ENCODE measurements around the gene SP9. TPM values are rescaled to one million over a fixed set of nuclear protein-coding genes. Genes with fewer than 3 reads are reported as not detected.
"Not testable (repeated sequence)": the region's sequence is repeated elsewhere in the genome, so short reads cannot be mapped to it uniquely, and the experiment has no call there.

SP9 gene
- total and polyA plus RNA-seq, 12 donors = not detected

DNA sequence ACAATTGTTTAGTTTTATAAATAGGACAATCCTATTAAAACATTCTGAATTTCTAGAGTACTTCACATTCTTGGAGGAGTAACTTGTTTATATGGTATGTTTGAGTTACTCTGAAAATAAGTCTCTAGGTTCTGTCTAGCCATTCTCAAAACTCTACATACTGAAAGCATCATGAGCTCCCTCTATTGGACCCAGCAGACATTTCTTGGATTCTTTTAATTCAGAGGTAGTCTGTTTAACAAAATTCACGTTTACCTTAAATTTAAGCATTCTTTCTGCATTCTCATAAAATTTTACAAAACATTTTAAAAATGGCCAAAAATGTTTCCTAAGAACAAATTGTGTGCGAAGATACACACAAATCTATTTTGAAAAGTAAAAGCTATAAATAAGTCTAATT lies 15.3 kb downstream of the SP9 start:
- no peaks in the 10 kb centered on the region for H3K4me1 ChIP-seq (replicated peaks in 1 of 2)
- peak in 2 of 6 experiments; percentile 10 to 20 for TF ChIP-seq CTCF (IDR thresholded peaks at IDR 0.05)
- no peak for TF ChIP-seq POLR2A (IDR thresholded peaks at IDR 0.05)
- WGBS, 4 donors = 86 to 93% (median 88%) methylated on average over 2 of the region's 2 CpGs
- intact Hi-C loops (cut with DNase I) = no loop called here
- H3K4me3 ChIP-seq = no peak overlapping the region
- H3K27me3 ChIP-seq = peaks cover under 1% of the 10 kb centered on the region
- DNase-seq = no peak
- no peaks in the 10 kb centered on the region for H3K9me3 ChIP-seq (replicated peaks in 1 of 3)
- peaks cover 0 to 12% of the 10 kb centered on the region in 2 donors for H3K36me3 ChIP-seq (replicated peaks in 1 of 2)
- H3K27ac ChIP-seq = no peak overlapping the region

- no peak for TF ChIP-seq POLR2A (IDR thresholded peaks at IDR 0.05)
- no peak for TF ChIP-seq CTCF (IDR thresholded peaks at IDR 0.05)
- Histone ChIP-seq H3K36me3 (replicated peaks in 1 of 2) (peaks cover 0 to 12% of the 10 kb centered on the region in 2 donors), H3K27ac (no peak overlapping the region), H3K4me1 (replicated peaks in 1 of 2) (no peaks in the 10 kb centered on the region), H3K4me3 (no peak overlapping the region), H3K9me3 (replicated peaks in 1 of 3) (no peaks in the 10 kb centered on the region), H3K27me3 (no peaks in the 10 kb centered on the region)
- no peak for DNase-seq
- 85 to 91% (median 89%) methylated on average over 2 of the region's 2 CpGs for WGBS, 4 donors
- intact Hi-C loops (cut with DNase I) = no loop called here
Measured at GRCh38 chr2:174350593-174351181, 15.9 kb downstream of the SP9 start.

GRCh38 chr2:174353004-174353403 lies 18.2 kb downstream of the SP9 start:
- intact Hi-C loops (cut with DNase I) = no loop called here
- H3K36me3 ChIP-seq (replicated peaks in 1 of 2) = peaks cover 0 to 12% of the 10 kb centered on the region in 2 donors
- H3K27ac ChIP-seq = no peak overlapping the region
- DNase-seq = no peak
- no peaks in the 10 kb centered on the region for H3K27me3 ChIP-seq
- H3K4me3 ChIP-seq = no peak overlapping the region
- TF ChIP-seq CTCF (IDR thresholded peaks at IDR 0.05) (no peak), POLR2A (IDR thresholded peaks at IDR 0.05) (no peak)
- no peaks in the 10 kb centered on the region for H3K9me3 ChIP-seq (replicated peaks in 1 of 3)
- 95 to 100% (median 99%) methylated on average over 1 of the region's 1 CpG for WGBS, 4 donors
- H3K4me1 ChIP-seq (replicated peaks in 1 of 2) = no peaks in the 10 kb centered on the region

DNA sequence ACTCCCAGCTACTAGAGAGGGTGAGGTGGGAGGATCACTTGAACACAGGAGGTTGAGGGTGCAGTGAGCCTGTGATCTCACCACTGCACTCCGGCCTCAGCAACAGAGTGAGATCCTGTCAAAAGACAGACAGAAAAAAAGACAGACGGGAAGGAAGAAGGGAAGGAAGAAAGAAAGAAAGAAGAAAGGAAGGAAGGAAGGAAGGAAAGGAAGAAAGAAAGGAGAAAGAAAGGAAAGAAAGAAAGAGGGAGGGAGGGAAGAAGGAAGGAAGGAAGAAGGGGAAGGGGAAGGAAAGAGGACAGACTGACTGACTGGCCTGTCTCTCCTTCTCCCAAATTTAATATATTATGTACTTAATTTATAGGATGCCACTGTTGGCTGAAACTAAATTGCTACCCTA lies 21.6 kb downstream of the SP9 start:
- intact Hi-C loops (cut with DNase I) = no loop called here
- H3K4me3 ChIP-seq = no peak overlapping the region
- 91 to 100% (median 95%) methylated on average over 2 of the region's 2 CpGs for WGBS, 4 donors
- DNase-seq = no peak
- H3K36me3 ChIP-seq (replicated peaks in 1 of 2) = no peaks in the 10 kb centered on the region
- H3K9me3 ChIP-seq (replicated peaks in 1 of 3) = no peaks in the 10 kb centered on the region
- no peaks in the 10 kb centered on the region for H3K4me1 ChIP-seq (replicated peaks in 1 of 2)
- H3K27ac ChIP-seq = no peak overlapping the region
- no peak for TF ChIP-seq POLR2A (IDR thresholded peaks at IDR 0.05)
- no peak for TF ChIP-seq CTCF (IDR thresholded peaks at IDR 0.05)
- no peaks in the 10 kb centered on the region for H3K27me3 ChIP-seq

GRCh38 chr2:174359663-174360062 lies 24.9 kb downstream of the SP9 start:
- not testable (repeated sequence) for H3K36me3 ChIP-seq (replicated peaks in 1 of 2); H3K9me3 ChIP-seq (replicated peaks in 1 of 3)
- WGBS, 4 donors = 92 to 100% (median 96%) methylated on average over 4 of the region's 4 CpGs

More at GRCh38 chr2:174359663-174360062, 24.9 kb downstream of the SP9 start:
- H3K4me3 ChIP-seq; H3K4me1 ChIP-seq (replicated peaks in 1 of 2); H3K27ac ChIP-seq; H3K27me3 ChIP-seq; intact Hi-C loops (cut with DNase I); DNase-seq: not testable (repeated sequence)

All from adrenal gland (tissue), 12 donors.